GM06990 (cell line): Measurements from ENCODE around the gene SCMH1.

Source experiments
- DNase-seq: peaks from one replicate; pipeline ENCODE4 v3.0.0-alpha.2; 2011; ENCODE audit not compliant: insufficient read length; ENCODE audit errors: extremely low read depth
- H3K27me3 ChIP-seq: replicated peaks from 2 replicates; pipeline ENCODE4 v1.6.0; 2011; ENCODE audit warnings: low read length; ENCODE audit not compliant: control insufficient read depth, insufficient read depth
- H3K36me3 ChIP-seq: 2 replicates; pipeline ENCODE4 v1.5.1; 2011; ENCODE audit warnings: low read length; ENCODE audit not compliant: control insufficient read depth, insufficient read depth
- H3K4me3 ChIP-seq: replicated peaks from 2 replicates; pipeline ENCODE4 v1.5.1; 2011; ENCODE audit warnings: low read depth, mild to moderate bottlenecking, control low read depth, low read length
- TF ChIP-seq, protein P1 (sequence below): IDR thresholded peaks from 2 replicates; pipeline ENCODE4 v1.5.1; 2011; ENCODE audit warnings: low read length, control low read depth, mild to moderate bottlenecking, inconsistent platforms; ENCODE audit not compliant: insufficient read depth, poor library complexity, severe bottlenecking

The SCMH1 gene

DNA sequence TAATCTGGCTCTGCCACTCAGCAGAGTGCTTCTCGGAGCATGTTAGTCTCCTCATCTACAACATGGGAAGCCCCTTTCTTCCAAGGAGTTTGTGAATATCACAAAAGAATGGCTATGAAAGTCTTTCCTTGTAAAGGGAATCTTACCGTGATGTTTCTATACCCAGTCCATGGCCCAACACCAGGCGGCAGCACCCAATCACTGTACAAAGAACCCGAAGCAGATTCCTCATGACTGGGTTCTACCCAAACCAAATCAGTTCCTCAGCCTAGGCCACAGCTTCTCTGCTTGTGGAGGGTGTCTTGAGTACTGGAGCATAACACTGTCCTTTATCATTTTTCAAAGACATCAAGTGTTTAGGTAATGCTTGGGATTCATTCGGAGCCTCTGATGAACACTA lies 204.0 kb downstream of the SCMH1 start:
- DNase-seq: no peak
- Histone ChIP-seq H3K4me3 (no peak overlapping the region), H3K27me3 (no peaks in the 10 kb centered on the region), H3K36me3 (peaks cover 10% of the 10 kb centered on the region)
- TF ChIP-seq, protein P1, sequence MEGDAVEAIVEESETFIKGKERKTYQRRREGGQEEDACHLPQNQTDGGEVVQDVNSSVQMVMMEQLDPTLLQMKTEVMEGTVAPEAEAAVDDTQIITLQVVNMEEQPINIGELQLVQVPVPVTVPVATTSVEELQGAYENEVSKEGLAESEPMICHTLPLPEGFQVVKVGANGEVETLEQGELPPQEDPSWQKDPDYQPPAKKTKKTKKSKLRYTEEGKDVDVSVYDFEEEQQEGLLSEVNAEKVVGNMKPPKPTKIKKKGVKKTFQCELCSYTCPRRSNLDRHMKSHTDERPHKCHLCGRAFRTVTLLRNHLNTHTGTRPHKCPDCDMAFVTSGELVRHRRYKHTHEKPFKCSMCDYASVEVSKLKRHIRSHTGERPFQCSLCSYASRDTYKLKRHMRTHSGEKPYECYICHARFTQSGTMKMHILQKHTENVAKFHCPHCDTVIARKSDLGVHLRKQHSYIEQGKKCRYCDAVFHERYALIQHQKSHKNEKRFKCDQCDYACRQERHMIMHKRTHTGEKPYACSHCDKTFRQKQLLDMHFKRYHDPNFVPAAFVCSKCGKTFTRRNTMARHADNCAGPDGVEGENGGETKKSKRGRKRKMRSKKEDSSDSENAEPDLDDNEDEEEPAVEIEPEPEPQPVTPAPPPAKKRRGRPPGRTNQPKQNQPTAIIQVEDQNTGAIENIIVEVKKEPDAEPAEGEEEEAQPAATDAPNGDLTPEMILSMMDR: no peak

DNA sequence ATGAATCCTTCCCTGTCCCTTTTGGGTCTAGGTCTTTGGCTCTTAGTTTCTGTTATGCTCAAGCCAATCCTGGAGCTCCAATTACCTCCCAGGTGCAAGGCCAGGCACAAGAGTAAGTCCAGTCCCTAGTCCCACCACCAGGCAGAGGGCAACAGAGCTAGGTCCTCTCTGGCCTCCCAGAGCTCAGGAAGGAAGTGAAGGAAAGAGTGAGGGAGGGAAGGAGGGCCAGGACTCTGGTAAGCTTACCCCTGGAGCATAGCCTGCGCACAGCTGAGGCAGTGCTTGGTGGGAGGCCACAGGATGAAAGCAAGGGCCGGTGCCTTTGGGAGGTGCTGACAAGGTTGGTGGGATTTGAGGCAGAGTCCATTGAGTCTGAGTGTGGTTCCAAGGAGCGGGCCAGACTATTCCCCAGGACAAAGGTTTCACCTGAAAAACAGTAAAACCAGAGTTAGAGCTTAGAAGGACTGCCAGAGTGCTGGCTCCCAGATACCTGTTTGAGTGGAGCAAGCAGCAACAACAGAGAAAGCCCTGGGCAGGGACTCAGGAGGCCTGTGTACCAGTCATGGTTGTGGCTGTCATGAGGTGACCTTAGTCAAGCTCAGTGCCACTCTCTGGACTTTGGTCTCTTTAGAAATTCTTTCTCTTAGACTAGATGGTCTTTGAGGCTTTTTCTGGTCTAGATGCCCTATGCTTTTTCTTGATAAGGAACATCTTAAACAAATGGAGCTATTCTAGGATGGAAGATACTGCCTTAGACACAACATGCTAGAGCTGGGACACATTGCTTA lies 204.8 kb downstream of the SCMH1 start:
- Histone ChIP-seq H3K27me3 (no peaks in the 10 kb centered on the region), H3K4me3 (no peak overlapping the region), H3K36me3 (peaks cover 10% of the 10 kb centered on the region)
- TF ChIP-seq, protein P1: no peak
- DNase-seq: no peak

DNA sequence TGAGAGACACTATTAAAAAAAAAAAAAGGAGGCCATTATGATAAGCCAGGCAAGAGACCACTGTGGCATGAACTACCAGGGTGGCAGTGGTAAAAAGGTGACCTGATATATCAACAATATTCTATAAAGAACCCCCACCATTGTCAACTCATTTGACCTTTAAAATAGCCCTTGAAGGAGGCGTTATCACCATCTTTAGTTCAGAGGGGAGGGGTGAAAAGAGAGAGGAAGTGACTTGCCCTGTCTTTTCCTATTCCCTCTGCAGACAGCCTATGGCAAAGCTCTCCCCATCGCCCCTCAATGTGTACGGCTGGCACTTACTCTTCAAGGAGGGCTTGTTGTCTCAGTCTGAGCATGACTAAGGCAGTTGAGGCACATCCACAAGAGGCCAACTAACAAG lies 208.8 kb downstream of the SCMH1 start:
- DNase-seq: no peak
- Histone ChIP-seq H3K36me3 (peaks cover 17% of the 10 kb centered on the region), H3K4me3 (no peak overlapping the region), H3K27me3 (no peaks in the 10 kb centered on the region)
- TF ChIP-seq, protein P1: no peak

DNA sequence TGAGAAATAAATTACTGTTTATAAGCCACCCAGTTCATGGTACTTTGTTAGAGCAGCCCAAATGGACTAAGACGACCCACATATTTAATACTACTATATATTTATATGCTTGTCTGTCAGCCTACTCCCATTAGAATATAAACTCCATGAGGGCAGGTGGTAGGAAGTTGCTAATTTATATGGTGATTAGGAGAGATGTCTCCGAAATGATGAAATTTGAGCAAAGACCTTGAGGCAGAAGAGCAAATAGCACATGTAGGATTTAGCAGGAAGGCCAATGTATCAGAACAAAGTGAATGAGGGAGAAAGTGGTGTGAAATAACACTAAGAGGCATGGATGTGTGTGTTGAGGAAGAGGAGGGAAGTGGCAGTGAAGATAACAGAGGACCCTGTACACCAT lies 210.0 kb downstream of the SCMH1 start:
- TF ChIP-seq, protein P1: no peak
- Histone ChIP-seq H3K36me3 (peaks cover 18% of the 10 kb centered on the region), H3K27me3 (no peaks in the 10 kb centered on the region), H3K4me3 (no peak overlapping the region)
- no peak for DNase-seq

DNA sequence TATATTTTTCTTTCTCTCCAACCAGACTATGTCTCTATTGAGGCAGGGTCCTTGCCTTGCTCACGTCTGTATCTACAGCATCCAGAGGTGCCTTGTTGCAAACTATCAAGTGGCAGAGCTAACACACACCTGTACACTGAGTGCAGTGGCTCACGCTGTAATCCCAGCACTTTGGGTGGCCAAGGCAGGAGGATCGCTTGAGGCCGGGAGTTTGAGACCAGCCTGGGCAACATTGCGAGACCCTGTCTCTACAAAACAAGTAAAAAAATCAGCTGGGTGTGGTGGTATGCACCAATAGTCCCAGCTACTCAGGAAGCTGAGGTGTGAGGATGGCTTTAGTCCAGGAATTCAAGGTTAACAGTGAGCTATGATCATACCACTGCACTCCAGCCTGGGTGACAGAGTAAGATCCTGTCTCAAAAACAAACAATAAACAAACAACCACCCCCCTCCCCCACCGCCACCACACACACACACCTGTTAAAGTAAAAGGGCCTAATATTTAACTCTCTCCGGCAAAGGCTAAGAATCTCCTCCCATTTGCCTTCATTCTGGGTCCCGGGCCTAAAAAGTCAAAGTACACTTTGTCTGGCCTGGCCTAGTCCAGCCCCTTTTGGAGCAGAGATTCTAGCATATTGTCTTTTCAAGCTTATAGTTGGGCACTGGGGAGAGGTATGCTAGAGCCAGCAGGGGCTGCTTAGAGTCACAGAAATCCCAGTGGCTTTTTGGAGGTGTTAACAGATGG lies 211.1 kb downstream of the SCMH1 start:
- DNase-seq: no peak
- H3K36me3 ChIP-seq: peaks cover 17% of the 10 kb centered on the region
- H3K4me3 ChIP-seq: no peak overlapping the region

More for the DNA sequence above, 211.1 kb downstream of the SCMH1 start:
- no peaks in the 10 kb centered on the region for H3K27me3 ChIP-seq
- TF ChIP-seq, protein P1: no peak
